Measurements from ENCODE around the gene CFAP73. TPM values are rescaled to one million over a fixed set of nuclear protein-coding genes. Genes with fewer than 3 reads are reported as not detected.

Gene CFAP73
- total and polyA plus RNA-seq, 2 of the 8 experiments (the other 6 are each of a cell fraction or from before 2014, with no cell fraction given) = 0.45 to 0.56 TPM

GRCh38 chr12:113208041-113208934 is 58.8 kb downstream of the CFAP73 start:
- Histone ChIP-seq H2BK120ac (replicated peaks; ENCODE audit: low read depth, low read length) (no peak overlapping the region), H3K4me3 (ENCODE audit: extremely low read depth in 1 of 4, insufficient read depth in 2 of 4, low read depth in 3 of 4, low read length in 4 of 4) (no peak overlapping the region), H3K27ac (ENCODE audit: low read depth, low read length) (no peak overlapping the region), H2BK15ac (ENCODE audit: low read length) (no peak overlapping the region), H3K23me2 (ENCODE audit: low read depth, low read length) (no peaks in the 10 kb centered on the region), H3K23ac (ENCODE audit: insufficient read length) (no peak overlapping the region), H3K9me3 (ENCODE audit: insufficient read depth in 2 of 2, low read depth in 1 of 2, low read length in 1 of 2) (no peaks in the 10 kb centered on the region; a peak in 1 of 4 replicates), H3K36me3 (ENCODE audit: control insufficient read depth in 2 of 4, insufficient read depth in 4 of 4, low read length in 3 of 4) (no peaks in the 10 kb centered on the region), H3K79me2 (ENCODE audit: control insufficient read depth in 1 of 2, insufficient read depth in 2 of 2, low read length in 2 of 2) (no peaks in the 10 kb centered on the region), H2AFZ (ENCODE audit: low read length) (no peak overlapping the region), H2BK20ac (ENCODE audit: low read length) (peak overlapping the region; percentile 63; the same call in 1 of the 2 replicates), H3K27me3 (replicated peaks in 1 of 4; ENCODE audit: control insufficient read depth in 3 of 4, extremely low read depth in 1 of 4, insufficient read depth in 3 of 4, low read length in 3 of 4) (no peaks in the 10 kb centered on the region), H4K20me1 (replicated peaks in 1 of 2; ENCODE audit: control insufficient read depth in 1 of 2, insufficient read depth in 2 of 2, low read length in 2 of 2) (no peaks in the 10 kb centered on the region), H4K8ac (ENCODE audit: extremely low read depth, insufficient read depth, low read length) (no peak overlapping the region), H3K4ac (replicated peaks; ENCODE audit: insufficient read length, low read depth, low read length) (no peak overlapping the region), H3K14ac (ENCODE audit: insufficient read length) (no peak overlapping the region), H3K4me1 (replicated peaks in 1 of 4; ENCODE audit: control insufficient read depth in 3 of 4, insufficient read depth in 4 of 4, low read length in 3 of 4) (no peaks in the 10 kb centered on the region), H2BK12ac (ENCODE audit: low read depth, low read length) (peak overlapping the region; percentile 87; the same call in 1 of the 2 replicates), H2BK5ac (ENCODE audit: low read depth, low read length) (peak overlapping the region; percentile 66; the same call in 1 of the 2 replicates), H4K5ac (ENCODE audit: insufficient read length, low read depth, low read length) (no peak overlapping the region), H3K79me1 (ENCODE audit: low read depth, low read length) (no peaks in the 10 kb centered on the region), H3K18ac (ENCODE audit: extremely low read depth, low read length) (no peak overlapping the region), H2AK5ac (ENCODE audit: low read depth, low read length) (0 out of 2 replicates have a peak overlapping the region, but pooled peaks have one; percentile 82), H4K91ac (replicated peaks; ENCODE audit: insufficient read length, low read length) (no peak overlapping the region), H3K56ac (replicated peaks; ENCODE audit: insufficient read length, low read depth, low read length) (no peak overlapping the region), H3K4me2 (ENCODE audit: insufficient read depth in 1 of 2, low read depth in 2 of 2, low read length in 2 of 2) (no peak overlapping the region), H3K9ac (replicated peaks in 1 of 4; ENCODE audit: extremely low read depth in 1 of 4, low read depth in 3 of 4, low read length in 3 of 4) (no peak overlapping the region)
- FAIRE-seq (no peak), DNase-seq (ENCODE audit: low read depth in 1 of 2, low spot score in 2 of 2) (no peak)
- WGBS, 2 experiments (ENCODE audit: extremely low coverage in 1 of 2, insufficient coverage in 1 of 2, insufficient read length in 1 of 2, insufficient replicate concordance in 2 of 2, low coverage in 1 of 2, low lambda C conversion rate in 2 of 2, missing lambda C conversion rate in 1 of 2) = 85% methylated on average over 10 of the region's 10 CpGs; no CpG with 5 or more reads in 1 of the 2 experiments
- ChIA-PET POLR2A (ENCODE audit: partially characterized antibody) (interaction anchor here (1.3 kb wide), 2 partner anchors 12 to 14 kb away, joined by 3 read pairs; no protein-coding TSS in a partner anchor), CTCF (ENCODE audit: partially characterized antibody) (interaction anchor here (1.9 kb wide), 1 partner anchor 12 kb away, joined by 10 read pairs; no protein-coding TSS in a partner anchor)
- TF ChIP-seq CEBPB (IDR thresholded peaks at IDR 0.05; ENCODE audit: low read depth, low read length) = no peak
- no peak for TF ChIP-seq RXRA (IDR thresholded peaks at IDR 0.05; ENCODE audit: insufficient read depth, low read depth, low read length)
- no peak for TF ChIP-seq GABPA (IDR thresholded peaks at IDR 0.05; ENCODE audit: borderline replicate concordance, insufficient read depth, low read length)
- no peak for TF ChIP-seq RBBP5 (IDR thresholded peaks at IDR 0.05; ENCODE audit: borderline replicate concordance, low read depth, low read length)
- TF ChIP-seq SRF (IDR thresholded peaks at IDR 0.05; ENCODE audit: low read depth, low read length) = no peak
- TF ChIP-seq TAF7 (optimal IDR thresholded peaks at IDR 0.05; ENCODE audit: borderline replicate concordance, low read depth, low read length) = no peak
- TF ChIP-seq, protein P1, sequence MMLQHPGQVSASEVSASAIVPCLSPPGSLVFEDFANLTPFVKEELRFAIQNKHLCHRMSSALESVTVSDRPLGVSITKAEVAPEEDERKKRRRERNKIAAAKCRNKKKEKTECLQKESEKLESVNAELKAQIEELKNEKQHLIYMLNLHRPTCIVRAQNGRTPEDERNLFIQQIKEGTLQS (IDR thresholded peaks at IDR 0.05; ENCODE audit: insufficient read depth, low read depth, low read length) = no peak
- no peak for TF ChIP-seq CBX5 (IDR thresholded peaks at IDR 0.05; ENCODE audit: low read depth, low read length)
- no peak for TF ChIP-seq SIRT6 (IDR thresholded peaks at IDR 0.05; ENCODE audit: low read length)
- TF ChIP-seq RFX5 (IDR thresholded peaks at IDR 0.05; ENCODE audit: borderline replicate concordance, low read depth, low read length) = no peak
- TF ChIP-seq EP300 (IDR thresholded peaks at IDR 0.05; ENCODE audit: borderline replicate concordance in 1 of 2, low read depth in 2 of 2, low read length in 2 of 2) = no peak

Measured in H1 (cell line).